Measurements from ENCODE around the gene NSD2.

The NSD2 gene

DNA sequence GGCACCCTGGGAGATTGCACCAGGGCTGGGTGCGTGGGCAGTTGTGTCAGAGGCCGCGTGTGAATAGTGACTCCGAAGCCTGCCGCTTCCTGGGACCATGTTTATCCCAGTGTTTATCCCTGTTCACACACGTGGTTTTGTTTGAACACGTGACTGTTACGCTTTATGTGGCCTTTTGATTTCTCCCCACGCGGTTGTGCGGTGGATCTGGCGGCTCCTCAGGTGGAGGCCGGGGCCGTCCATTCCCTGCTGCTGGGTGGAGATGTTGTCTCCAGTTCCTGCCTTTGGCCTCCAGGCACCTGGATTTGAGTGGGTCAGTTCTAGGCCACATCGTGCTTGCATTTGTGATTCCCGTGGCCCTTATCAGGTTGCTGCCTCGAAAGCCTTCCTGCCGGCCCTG, 102.5 kb downstream of the NSD2 start:
- in situ Hi-C loops (cut with MboI; ENCODE audit: low sequenced_read_pairs): no loop called here
- Histone ChIP-seq H3K9me3 (no peaks in the 10 kb centered on the region), H3K27me3 (ENCODE audit: low read depth) (no peaks in the 10 kb centered on the region), H3K36me3 (replicated peaks) (peaks cover 85% of the 10 kb centered on the region), H3K4me1 (no peaks in the 10 kb centered on the region), H3K4me3 (no peak overlapping the region)
- DNase-seq (ENCODE audit: low spot score in 2 of 2): no peak

DNA sequence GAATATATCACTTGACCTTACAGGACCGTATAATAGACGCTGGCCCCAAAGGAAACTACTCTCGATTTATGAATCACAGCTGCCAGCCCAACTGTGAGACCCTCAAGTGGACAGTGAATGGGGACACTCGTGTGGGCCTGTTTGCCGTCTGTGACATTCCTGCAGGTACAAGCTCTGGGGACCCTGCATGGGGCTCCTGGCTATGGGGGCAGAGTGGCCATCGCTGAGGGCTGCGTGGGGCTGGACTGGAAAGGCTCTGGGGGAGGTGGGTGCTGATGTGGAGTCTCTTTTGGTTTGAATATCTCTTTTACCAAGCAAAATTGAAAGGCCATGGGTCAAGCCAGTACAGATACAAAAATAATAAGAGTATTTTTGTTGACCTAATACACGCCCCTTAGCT, 103.6 kb downstream of the NSD2 start:
- peaks cover 92% of the 10 kb centered on the region for H3K36me3 ChIP-seq (replicated peaks)
- H3K4me3 ChIP-seq: no peak overlapping the region
- DNase-seq (ENCODE audit: low spot score in 2 of 2): no peak
- no peaks in the 10 kb centered on the region for H3K9me3 ChIP-seq
- no peaks in the 10 kb centered on the region for H3K4me1 ChIP-seq
- in situ Hi-C loops (cut with MboI; ENCODE audit: low sequenced_read_pairs): no loop called here
- H3K27me3 ChIP-seq (ENCODE audit: low read depth): no peaks in the 10 kb centered on the region

DNA sequence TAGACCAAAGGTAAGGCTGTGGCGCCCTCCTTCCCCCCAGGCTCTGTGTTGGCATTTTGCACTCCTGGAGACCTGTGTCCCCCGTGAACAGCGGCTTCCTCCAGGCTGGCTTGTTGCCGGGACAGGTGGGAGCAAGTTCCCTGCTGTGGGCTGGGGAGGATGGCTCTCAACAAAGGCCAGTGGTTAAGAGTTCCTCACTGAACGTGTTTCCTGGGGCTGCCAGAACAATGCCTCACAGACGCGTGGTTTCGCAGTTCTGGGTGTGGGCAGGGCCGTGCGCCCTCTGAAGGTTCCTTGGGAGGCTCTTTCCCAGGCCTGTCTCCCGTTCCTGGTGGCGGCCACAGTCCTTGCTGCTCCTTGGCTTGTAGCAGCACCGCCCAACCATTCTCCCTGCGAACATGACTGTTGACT, 104.2 kb downstream of the NSD2 start:
- DNase-seq (ENCODE audit: low spot score in 2 of 2): no peak
- Histone ChIP-seq H3K9me3 (no peaks in the 10 kb centered on the region), H3K36me3 (replicated peaks) (peaks cover 93% of the 10 kb centered on the region), H3K27me3 (ENCODE audit: low read depth) (no peaks in the 10 kb centered on the region), H3K4me3 (no peak overlapping the region), H3K4me1 (no peaks in the 10 kb centered on the region)
- in situ Hi-C loops (cut with MboI; ENCODE audit: low sequenced_read_pairs): no loop called here

DNA sequence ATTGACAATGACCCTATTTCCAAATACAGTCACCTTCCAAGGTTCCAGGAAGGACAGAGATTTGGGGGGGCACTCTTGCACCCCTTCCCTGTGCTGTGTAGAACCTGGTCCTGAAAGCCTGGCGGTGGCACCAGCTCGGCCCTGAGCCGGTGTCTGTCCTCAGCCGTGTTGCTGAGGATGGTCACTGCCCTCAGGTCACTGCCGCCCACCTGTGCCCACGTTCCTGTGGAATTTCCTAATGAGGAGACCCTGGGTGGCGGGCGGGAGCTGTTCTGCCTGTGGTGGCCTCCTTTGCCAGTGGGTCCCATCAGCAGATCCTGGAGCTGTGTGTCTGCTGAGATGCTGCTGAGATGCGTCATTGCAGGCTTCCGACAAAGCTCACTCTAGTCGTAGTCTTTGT, 104.7 kb downstream of the NSD2 start:
- no peaks in the 10 kb centered on the region for H3K9me3 ChIP-seq
- H3K27me3 ChIP-seq (ENCODE audit: low read depth): no peaks in the 10 kb centered on the region
- H3K4me1 ChIP-seq: no peaks in the 10 kb centered on the region
- in situ Hi-C loops (cut with MboI; ENCODE audit: low sequenced_read_pairs): no loop called here
- H3K36me3 ChIP-seq (replicated peaks): peaks cover 94% of the 10 kb centered on the region
- no peak for DNase-seq (ENCODE audit: low spot score in 2 of 2)
- H3K4me3 ChIP-seq: no peak overlapping the region

DNA sequence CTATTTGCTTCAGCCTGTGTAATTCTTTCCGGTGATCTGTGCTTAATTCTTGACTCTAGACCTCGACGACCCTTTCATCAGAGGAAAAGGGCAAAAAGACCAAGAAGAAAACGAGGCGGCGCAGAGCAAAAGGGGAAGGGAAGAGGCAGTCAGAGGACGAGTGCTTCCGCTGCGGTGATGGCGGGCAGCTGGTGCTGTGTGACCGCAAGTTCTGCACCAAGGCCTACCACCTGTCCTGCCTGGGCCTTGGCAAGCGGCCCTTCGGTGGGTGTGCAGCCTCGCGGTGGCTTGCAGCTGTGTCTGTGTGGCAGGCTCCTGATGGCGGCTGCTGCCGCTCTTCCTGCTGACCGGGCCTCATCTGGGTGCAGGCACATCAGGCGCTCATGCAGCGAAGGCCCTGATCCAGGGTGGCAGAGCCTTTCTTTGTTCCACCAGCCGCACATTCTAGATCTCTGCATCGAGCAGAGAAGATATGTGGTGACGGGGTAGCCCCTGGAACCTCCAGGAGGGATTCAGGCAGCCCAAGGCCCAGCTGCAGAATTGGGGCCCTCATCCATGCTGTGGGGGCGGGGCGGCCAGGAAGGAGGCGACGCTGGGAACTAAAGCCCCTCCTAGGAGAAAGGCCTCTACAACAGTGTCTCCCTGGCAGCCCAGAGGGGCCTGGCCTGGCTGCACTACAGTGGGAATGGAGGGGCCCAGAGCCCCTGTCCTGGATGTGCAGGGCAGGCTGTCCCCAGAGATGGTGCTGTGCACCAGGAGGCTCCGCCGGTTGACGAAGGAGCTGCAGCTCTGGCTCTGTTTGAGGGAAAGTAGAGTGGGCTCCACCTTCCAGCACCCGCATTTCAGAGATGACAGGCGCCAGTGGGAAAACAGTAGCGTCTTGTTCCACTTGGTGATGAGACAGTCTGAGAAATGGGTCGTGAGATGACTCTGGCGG, 105.5 kb downstream of the NSD2 start:
- in situ Hi-C loops (cut with MboI; ENCODE audit: low sequenced_read_pairs): no loop called here
- peaks cover 92% of the 10 kb centered on the region for H3K36me3 ChIP-seq (replicated peaks)

DNA sequence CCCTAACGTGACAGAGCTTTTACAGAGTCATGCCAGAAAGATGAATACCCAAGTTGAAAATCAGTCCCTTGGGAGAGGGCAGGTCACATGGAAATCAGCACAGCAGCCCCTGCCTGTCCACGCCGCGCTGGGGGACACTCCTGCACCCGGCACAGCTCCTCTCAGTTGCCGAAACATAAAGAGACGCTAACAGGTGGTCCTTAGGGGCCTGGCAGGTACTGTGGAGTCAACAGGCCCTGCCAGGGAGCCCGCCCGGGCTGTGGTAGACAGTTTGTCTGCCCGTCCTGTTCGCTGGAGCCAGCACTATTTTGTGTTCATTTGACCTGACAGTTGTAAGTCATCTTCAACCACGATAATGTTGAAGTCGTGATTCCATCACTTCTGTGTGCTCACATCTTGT, 107.0 kb downstream of the NSD2 start:
- Histone ChIP-seq H3K9me3 (no peaks in the 10 kb centered on the region), H3K4me3 (no peak overlapping the region), H3K4me1 (no peaks in the 10 kb centered on the region), H3K27me3 (ENCODE audit: low read depth) (no peaks in the 10 kb centered on the region), H3K36me3 (replicated peaks) (peaks cover 94% of the 10 kb centered on the region)
- in situ Hi-C loops (cut with MboI; ENCODE audit: low sequenced_read_pairs): no loop called here
- no peak for DNase-seq (ENCODE audit: low spot score in 2 of 2)

More for the DNA sequence above, 105.5 kb downstream of the NSD2 start:
- H3K9me3 ChIP-seq: no peaks in the 10 kb centered on the region
- no peak for DNase-seq (ENCODE audit: low spot score in 2 of 2)
- H3K4me3 ChIP-seq: no peak overlapping the region
- H3K27me3 ChIP-seq (ENCODE audit: low read depth): no peaks in the 10 kb centered on the region
- H3K4me1 ChIP-seq: no peaks in the 10 kb centered on the region

DNA sequence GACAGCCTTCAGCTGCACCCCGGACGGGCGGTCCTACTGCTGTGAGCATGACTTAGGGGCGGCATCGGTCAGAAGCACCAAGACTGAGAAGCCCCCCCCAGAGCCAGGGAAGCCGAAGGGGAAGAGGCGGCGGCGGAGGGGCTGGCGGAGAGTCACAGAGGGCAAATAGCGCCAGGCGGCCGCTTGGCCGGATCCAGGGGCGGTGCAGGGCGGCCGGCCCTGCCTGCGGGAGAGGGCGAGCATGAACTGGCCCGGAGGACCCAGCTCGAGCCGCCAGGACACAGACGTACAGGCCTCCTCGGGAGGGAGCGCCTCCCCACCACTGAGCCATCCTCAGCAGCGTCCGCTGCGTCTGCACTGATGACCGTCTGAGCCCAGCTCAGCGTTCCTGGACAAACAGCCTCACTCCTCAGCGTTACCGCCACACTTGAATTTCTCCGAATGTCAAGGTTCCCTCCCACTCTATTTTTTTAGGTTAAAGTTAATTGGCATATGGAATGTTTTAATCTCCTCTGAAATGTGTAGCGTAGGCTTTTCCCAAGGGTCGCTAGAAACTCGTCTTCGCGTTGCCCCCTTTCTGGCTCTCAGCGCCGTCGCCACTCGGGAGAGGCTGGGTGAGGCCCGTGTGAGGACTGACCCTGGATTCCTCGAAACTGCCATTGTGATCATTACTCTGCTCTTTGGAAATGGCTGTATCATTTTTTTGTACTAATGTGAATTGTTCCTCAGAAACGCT, 107.7 kb downstream of the NSD2 start:
- peak in 1 of 2 experiments; percentile 7 for DNase-seq (ENCODE audit: low spot score in 2 of 2)
- peaks cover 95% of the 10 kb centered on the region for H3K36me3 ChIP-seq (replicated peaks)
- no peaks in the 10 kb centered on the region for H3K27me3 ChIP-seq (ENCODE audit: low read depth)
- no peak overlapping the region for H3K4me3 ChIP-seq
- H3K4me1 ChIP-seq: no peaks in the 10 kb centered on the region
- no peaks in the 10 kb centered on the region for H3K9me3 ChIP-seq
- in situ Hi-C loops (cut with MboI; ENCODE audit: low sequenced_read_pairs): no loop called here

DNA sequence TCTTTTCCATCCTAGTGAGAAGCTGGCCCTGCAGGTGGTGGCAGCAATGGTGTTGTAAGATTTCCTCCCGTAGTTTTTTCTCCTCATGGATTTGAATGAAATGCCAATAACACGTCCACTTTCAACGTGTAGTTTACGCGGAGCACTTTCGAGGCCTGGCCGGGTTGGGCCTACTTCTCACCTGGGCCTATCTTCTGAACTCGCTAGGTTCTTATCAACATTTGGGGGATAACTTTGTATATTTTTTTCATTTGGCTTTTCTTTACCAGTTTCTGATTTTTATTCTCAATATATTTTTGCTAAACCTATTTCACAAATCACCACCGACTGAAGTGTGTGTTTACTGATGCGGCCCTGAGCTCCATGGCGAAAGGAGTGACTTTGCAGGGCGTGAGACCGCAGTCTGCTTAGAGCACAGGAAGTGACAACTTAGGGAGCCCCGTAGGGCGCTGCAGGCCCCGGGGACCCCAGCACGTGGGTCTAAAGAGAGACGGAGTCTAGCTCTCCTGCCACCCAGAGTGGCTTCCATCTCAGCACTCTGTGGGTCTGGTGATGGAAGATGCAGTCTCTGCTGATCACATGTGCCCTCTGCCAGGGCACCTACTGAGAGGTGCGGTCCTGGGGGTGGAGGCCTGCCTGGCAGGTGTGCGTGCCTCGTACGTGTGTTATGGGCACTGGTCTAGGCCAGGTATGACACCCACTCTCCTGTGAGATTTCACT, 108.4 kb downstream of the NSD2 start:
- Histone ChIP-seq H3K9me3 (no peaks in the 10 kb centered on the region), H3K4me3 (no peak overlapping the region), H3K4me1 (no peaks in the 10 kb centered on the region), H3K27me3 (ENCODE audit: low read depth) (no peaks in the 10 kb centered on the region), H3K36me3 (replicated peaks) (peaks cover 98% of the 10 kb centered on the region)
- in situ Hi-C loops (cut with MboI; ENCODE audit: low sequenced_read_pairs): no loop called here
- peak in 1 of 2 experiments; percentile 6 for DNase-seq (ENCODE audit: low spot score in 2 of 2)

DNA sequence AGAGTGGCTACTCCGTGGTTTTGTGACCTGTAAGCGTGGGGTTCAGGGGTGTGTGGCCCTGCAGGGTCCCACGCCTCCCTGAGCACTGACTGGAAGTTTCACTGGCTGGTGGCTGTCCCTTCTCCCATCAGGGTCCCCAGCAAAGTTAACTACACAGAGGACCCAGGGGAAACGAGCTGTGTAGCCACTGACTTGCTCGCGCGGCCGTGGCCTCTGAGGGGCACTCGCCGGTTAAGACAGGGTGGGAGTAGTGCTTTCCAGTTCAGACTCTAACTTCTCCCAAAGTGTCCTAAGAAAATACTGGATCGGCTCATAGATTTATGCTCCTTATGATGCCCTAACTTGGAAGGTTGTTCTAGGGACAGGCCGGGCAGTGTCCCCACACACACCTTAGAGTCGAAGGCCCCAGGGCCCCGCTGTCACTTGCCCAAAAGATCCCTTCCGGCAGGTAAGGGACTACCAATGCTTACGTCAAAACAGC, 109.4 kb downstream of the NSD2 start:
- Histone ChIP-seq H3K27me3 (ENCODE audit: low read depth) (no peaks in the 10 kb centered on the region), H3K9me3 (no peaks in the 10 kb centered on the region), H3K4me1 (no peaks in the 10 kb centered on the region), H3K4me3 (no peak overlapping the region), H3K36me3 (replicated peaks) (peaks cover 98% of the 10 kb centered on the region)
- DNase-seq (ENCODE audit: low spot score in 2 of 2): no peak
- in situ Hi-C loops (cut with MboI; ENCODE audit: low sequenced_read_pairs): no loop called here

DNA sequence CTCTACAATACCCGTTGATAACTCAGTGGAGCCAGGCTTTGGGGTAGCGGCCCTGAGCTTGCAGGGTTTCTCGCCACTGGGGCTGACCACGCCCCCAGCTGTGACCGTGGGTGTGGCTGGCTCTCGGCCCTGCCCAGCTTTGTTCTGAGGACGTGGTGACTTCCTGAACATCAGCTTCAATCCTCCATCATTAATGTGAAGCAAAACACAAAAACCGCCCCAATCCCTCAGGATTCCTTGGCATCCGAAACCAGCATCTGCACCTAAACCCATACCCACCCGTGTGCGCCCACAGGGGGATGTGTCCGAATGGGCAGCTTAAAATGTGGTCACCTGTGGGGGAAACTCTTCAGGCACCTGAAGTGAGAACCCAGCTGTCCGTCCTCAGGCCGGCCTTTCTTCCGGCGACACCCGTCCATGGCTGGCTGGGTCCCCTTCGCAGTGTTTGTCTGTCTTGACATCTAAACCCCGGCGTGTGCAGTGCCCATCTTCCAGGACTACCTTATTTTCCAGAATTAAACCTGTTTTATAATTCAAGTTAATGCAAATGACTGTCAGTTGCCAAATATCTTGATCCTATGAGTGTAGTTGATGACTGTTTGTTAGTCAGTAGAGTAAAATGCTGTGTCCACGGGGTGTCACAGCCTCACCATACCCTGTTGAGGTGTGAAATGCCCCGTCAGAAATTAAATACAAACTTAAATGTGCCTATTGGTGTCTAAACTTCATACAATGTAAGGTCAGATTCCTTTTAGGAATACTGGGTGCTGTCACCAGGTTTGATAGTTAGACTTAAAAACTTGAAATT, 110.3 kb downstream of the NSD2 start:
- in situ Hi-C loops (cut with MboI; ENCODE audit: low sequenced_read_pairs): no loop called here

DNA sequence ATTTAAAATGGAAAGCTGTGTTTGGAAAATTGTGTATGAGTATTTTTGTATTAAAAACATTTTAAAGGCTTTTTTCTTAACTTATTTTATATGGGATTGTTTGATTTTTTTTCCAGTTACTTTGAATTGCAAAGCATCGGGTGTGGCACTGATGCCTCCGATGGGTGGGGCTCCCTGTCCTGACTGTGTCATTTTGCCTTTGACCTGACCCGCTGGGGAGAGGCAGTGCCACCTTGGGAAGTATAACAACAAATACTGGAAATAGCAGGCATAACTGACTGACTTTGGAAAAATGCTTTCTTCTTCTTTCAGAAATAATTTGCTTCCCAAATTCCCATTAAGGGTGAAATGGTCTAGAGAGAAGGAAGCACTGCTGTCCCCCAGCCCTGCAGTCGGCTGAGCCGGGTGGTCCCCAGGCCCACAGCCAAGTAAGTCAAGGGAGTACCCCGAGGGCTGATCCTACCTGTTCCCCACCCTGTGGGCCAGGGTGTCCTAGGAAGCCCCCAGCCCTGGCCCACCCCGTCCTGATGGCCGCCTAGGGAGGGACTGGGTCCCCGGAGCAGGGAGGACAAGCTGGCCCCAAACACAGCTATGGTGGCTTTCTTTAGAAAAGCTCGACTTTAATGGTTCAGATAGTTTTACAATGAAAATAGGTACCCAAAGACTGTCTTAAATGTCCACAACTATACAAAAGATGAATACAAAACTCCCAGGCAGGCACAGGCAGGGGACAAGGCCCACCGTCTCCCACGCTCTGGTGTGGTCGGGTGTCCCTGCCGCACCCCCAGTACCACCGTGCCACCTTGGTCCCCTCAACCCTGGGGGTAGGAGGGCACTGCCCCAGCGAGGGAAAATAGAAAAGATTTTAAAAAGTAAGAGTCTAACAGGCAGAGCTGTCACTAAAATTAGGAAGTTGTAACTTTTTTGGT, 111.2 kb downstream of the NSD2 start:
- H3K9me3 ChIP-seq: no peaks in the 10 kb centered on the region
- peaks cover 94% of the 10 kb centered on the region for H3K36me3 ChIP-seq (replicated peaks)
- H3K4me1 ChIP-seq: no peaks in the 10 kb centered on the region
- DNase-seq (ENCODE audit: low spot score in 2 of 2): no peak
- H3K27me3 ChIP-seq (ENCODE audit: low read depth): no peaks in the 10 kb centered on the region
- in situ Hi-C loops (cut with MboI; ENCODE audit: low sequenced_read_pairs): no loop called here
- H3K4me3 ChIP-seq: no peak overlapping the region

More for the DNA sequence above, 110.3 kb downstream of the NSD2 start:
- peak; percentile 13 to 64 for DNase-seq (ENCODE audit: low spot score in 2 of 2)
- H3K9me3 ChIP-seq: no peaks in the 10 kb centered on the region
- H3K4me1 ChIP-seq: no peaks in the 10 kb centered on the region
- H3K36me3 ChIP-seq (replicated peaks): peaks cover 96% of the 10 kb centered on the region
- no peak overlapping the region for H3K4me3 ChIP-seq
- H3K27me3 ChIP-seq (ENCODE audit: low read depth): no peaks in the 10 kb centered on the region

DNA sequence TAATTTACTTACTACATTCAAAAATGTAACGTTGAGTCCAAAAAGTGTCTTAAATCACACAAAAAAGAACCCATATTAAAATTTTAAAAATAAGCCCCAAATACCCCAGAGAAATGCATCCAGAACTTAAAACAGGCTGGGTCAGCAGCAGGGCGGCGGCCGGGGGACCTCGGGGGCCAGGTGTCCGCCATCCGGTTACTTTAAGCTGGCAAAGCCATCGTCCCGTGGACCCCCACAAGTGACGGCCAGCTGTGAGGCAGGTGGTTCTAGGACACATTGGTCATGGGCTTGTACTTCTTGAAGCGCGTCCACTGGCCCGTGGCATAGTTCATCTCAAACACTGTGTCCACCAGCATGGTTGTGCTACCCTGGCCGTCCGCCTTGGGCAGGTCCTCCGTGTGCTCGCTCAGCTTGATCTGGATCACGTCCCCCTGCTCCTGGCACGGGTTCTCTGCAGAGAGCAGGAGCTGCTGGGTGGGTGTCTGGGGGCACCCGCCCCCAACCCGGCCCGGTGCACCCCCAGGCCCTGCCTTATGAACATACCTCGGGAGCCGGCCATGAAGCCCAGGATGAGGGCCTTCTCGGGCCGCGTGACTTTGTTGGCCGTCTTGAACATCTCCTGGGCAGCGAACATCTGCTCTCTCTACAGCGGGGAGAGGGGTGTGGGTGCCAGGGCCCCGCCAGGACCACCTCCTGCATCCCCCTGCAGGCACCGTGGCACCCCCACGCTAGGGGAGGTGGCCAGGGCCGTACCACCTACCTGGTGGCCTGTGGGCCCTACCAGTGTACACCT, 112.1 kb downstream of the NSD2 start:
- Histone ChIP-seq H3K27me3 (ENCODE audit: low read depth) (no peaks in the 10 kb centered on the region), H3K9me3 (no peaks in the 10 kb centered on the region), H3K4me1 (no peaks in the 10 kb centered on the region), H3K4me3 (no peak overlapping the region), H3K36me3 (replicated peaks) (peaks cover 89% of the 10 kb centered on the region)
- in situ Hi-C loops (cut with MboI; ENCODE audit: low sequenced_read_pairs): no loop called here
- no peak for DNase-seq (ENCODE audit: low spot score in 2 of 2)
